Measurements from ENCODE around the gene TANK.

TANK gene

DNA sequence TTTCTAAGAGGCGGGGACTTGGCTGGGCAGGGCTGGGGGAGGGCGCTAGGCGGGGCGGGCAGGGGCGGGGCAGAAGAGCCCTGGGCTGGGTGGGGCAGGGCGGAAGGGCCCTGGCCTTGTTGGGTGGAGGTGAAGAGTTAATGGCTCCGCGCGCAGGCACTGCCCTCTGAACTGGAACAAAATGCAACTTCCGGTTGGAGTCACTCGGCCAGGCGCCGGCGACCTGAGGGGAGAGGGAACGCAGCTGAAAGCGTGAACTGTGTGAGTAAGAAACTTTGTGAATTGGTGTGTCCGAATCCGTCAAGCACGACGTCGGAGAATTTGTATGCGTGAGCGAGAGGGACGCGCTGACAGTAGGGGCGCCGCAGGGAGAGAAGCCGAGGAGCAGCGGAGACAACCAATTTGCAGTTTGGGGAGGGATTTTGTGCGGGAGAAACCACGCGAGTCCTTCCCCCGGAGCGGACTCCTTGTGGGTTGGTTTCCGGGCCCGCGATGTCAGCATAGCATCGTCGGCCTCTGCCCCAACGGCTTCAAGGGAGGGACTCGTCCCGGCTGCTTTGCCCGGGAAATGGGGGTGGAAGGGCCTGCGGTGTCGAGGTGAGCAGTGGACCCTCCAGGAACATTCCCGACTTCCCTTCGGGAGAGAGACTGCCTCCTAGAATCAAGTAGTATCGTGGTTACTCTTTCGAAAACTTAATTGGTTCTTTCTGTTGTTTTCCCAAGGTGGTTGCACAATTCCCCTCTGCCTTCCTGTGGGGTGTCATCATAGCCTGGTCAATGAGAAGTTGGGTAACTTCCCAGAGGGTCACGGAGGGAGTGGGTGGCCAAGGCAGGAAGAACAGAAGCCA lies at the start of gene TANK:
Gene TANK, plus strand, starts transcription at position 203 of the 848 bp plus-strand sequence. CDS start 19,235 bp downstream, outside the sequence.
- TF ChIP-seq, protein P1, sequence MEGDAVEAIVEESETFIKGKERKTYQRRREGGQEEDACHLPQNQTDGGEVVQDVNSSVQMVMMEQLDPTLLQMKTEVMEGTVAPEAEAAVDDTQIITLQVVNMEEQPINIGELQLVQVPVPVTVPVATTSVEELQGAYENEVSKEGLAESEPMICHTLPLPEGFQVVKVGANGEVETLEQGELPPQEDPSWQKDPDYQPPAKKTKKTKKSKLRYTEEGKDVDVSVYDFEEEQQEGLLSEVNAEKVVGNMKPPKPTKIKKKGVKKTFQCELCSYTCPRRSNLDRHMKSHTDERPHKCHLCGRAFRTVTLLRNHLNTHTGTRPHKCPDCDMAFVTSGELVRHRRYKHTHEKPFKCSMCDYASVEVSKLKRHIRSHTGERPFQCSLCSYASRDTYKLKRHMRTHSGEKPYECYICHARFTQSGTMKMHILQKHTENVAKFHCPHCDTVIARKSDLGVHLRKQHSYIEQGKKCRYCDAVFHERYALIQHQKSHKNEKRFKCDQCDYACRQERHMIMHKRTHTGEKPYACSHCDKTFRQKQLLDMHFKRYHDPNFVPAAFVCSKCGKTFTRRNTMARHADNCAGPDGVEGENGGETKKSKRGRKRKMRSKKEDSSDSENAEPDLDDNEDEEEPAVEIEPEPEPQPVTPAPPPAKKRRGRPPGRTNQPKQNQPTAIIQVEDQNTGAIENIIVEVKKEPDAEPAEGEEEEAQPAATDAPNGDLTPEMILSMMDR (conservative IDR thresholded peaks at IDR 0.05; ENCODE audit: low read depth, low read length): peak; percentile 15
- peak; percentile 71 for DNase-seq (ENCODE audit: low read depth)
- H3K4me3 ChIP-seq (ENCODE audit: low read length): peak within 1 kb of the TSS; percentile 91

GRCh38 chr2:161111531-161111930 lies 48.7 kb upstream of the TANK start:
- no peak overlapping the region for H3K4me3 ChIP-seq (ENCODE audit: low read length)
- no peak for DNase-seq (ENCODE audit: low read depth)
- TF ChIP-seq, protein P1 (conservative IDR thresholded peaks at IDR 0.05; ENCODE audit: low read depth, low read length): no peak

DNA sequence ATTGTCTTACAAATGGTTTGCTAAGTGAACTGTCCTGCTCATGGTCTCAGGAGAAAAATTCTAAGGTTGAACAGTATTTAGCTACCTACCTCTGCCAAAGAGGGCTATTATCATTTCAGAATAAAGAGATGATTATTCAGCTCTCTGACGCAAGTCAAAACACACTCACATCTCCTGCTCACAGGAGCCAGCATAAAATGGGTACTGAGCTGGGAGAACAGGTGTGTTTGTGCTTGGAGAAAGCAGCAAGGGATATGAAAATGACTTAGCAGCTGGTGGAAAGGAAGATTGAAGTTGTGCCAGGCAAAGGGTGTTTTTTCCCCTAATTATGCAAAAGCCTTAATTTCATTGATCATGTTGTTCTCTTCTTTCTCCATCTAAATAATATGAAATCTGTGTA lies 47.3 kb upstream of the TANK start:
- no peak for DNase-seq (ENCODE audit: low read depth)
- TF ChIP-seq, protein P1 (conservative IDR thresholded peaks at IDR 0.05; ENCODE audit: low read depth, low read length): no peak
- H3K4me3 ChIP-seq (ENCODE audit: low read length): no peak overlapping the region

- TF ChIP-seq, protein P1 (conservative IDR thresholded peaks at IDR 0.05; ENCODE audit: low read depth, low read length): no peak
- DNase-seq (ENCODE audit: low read depth): no peak
- no peak overlapping the region for H3K4me3 ChIP-seq (ENCODE audit: low read length)
Observed at GRCh38 chr2:161113693-161114575, 46.3 kb upstream of the TANK start.

DNA sequence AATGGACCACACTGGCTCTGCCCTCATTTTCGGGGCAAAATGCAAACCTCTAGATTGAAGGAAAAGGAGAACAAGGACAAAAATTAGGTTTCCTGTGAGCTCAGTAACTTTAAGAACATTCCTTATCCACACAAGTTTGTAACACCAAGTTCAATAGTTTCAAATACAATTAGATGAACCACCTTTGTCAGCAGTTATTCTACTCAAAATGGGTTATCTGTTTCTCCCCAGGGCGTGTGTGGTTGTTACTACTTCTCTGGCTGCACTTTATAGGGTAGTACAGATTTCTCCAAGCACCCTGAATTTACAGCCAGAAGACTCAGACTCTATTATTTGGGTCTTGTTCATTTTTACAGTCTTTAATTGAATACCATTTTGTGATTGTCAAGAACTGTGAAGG lies 45.0 kb upstream of the TANK start:
- TF ChIP-seq, protein P1 (conservative IDR thresholded peaks at IDR 0.05; ENCODE audit: low read depth, low read length): no peak
- DNase-seq (ENCODE audit: low read depth): no peak
- no peak overlapping the region for H3K4me3 ChIP-seq (ENCODE audit: low read length)

DNA sequence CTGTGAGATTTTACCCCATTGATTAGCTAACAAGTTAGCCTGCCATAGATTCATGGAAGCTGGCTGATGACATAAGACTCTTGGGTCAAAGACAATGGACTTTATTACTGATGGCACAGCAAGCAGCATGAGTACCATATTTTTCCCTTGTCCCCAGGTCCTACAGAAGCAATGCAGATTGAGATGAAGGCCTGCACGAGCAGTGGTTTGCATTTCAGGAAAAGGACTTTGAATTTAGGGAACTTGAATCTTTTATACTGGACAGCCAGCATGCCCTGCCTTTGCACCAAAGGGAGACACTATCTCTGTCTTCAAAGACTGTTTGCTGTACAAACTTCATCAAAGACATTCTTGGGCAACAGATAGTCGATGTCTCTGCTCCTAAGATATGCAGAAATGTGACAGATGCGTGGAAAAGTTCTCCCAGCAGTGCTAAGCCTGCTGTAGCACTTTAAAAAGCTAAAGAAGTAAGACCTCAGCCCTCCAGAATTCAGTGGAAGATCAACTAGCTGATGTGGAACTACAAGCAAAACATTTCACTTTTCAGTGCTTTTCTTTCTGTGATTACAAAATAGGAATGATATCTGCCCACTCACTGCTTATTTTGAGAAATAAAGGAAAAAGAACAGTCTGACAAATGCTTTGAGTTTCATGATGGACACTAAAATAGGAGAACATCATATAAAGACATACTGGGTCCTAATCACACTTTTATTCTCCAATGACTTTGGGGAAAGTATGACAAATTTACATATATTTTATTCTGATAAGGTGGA lies 44.4 kb upstream of the TANK start:
- no peak for DNase-seq (ENCODE audit: low read depth)
- TF ChIP-seq, protein P1 (conservative IDR thresholded peaks at IDR 0.05; ENCODE audit: low read depth, low read length): no peak
- H3K4me3 ChIP-seq (ENCODE audit: low read length): no peak overlapping the region
